Hepatocyte (in vitro differentiated cells): Measurements from ENCODE around the gene CHRNA7. TPM values are rescaled to one million over a fixed set of nuclear protein-coding genes. Genes with fewer than 3 reads are reported as not detected.

Experiments
- DNase-seq: peaks from one replicate; pipeline ENCODE4 v3.0.0-alpha.2; 2016; ENCODE audit warnings: low spot score
- H2AFZ ChIP-seq: fragments of 200-600 bp; sonication (generic); 2 replicates; pipeline ENCODE4 v1.6.0; 2016; ENCODE audit warnings: antibody characterized with exemption, mild to moderate bottlenecking
- H3K27ac ChIP-seq: fragments of 200-600 bp; sonication (generic); 2 replicates; pipeline ENCODE4 v1.5.1; 2016; ENCODE audit warnings: mild to moderate bottlenecking
- H3K27me3 ChIP-seq: fragments of 200-600 bp; sonication (generic); 2 replicates; pipeline ENCODE4 v1.6.1; 2016
- H3K36me3 ChIP-seq: fragments of 200-600 bp; sonication (generic); replicated peaks from 2 replicates; pipeline ENCODE4 v1.5.1; 2016; ENCODE audit warnings: low read depth; ENCODE audit not compliant: insufficient read depth
- H3K4me1 ChIP-seq: fragments of 200-600 bp; sonication (generic); 2 replicates; pipeline ENCODE4 v1.5.1; 2016; ENCODE audit warnings: mild to moderate bottlenecking, moderate library complexity; ENCODE audit not compliant: insufficient read depth
- H3K4me2 ChIP-seq: fragments of 200-600 bp; sonication (generic); 2 replicates; pipeline ENCODE4 v1.6.0; 2016
- H3K4me3 ChIP-seq: fragments of 200-600 bp; sonication (generic); 2 replicates; pipeline ENCODE4 v1.5.1; 2016; ENCODE audit warnings: mild to moderate bottlenecking
- H3K79me2 ChIP-seq: fragments of 200-600 bp; sonication (generic); 2 replicates; pipeline ENCODE4 v1.6.0; 2017; ENCODE audit warnings: mild to moderate bottlenecking
- H3K9me2 ChIP-seq: fragments of 200-600 bp; sonication (generic); replicated peaks from 2 replicates; pipeline ENCODE4 v1.6.0; 2017; ENCODE audit warnings: mild to moderate bottlenecking; ENCODE audit not compliant: insufficient read depth
- H3K9me3 ChIP-seq: fragments of 200-600 bp; sonication (generic); 2 replicates; pipeline ENCODE4 v1.5.1; 2016; ENCODE audit warnings: low read depth, mild to moderate bottlenecking
- H4K20me1 ChIP-seq: fragments of 200-600 bp; sonication (generic); 2 replicates; pipeline ENCODE4 v1.6.0; 2016; ENCODE audit warnings: mild to moderate bottlenecking; ENCODE audit not compliant: insufficient read depth, poor library complexity, severe bottlenecking
- EZH2 ChIP-seq: fragments of 200-600 bp; sonication (generic); IDR thresholded peaks from 2 replicates; pipeline ENCODE4 v1.6.1; 2016; ENCODE audit warnings: antibody characterized with exemption, mild to moderate bottlenecking, borderline replicate concordance
- EZH2phosphoT487 ChIP-seq: fragments of 200-600 bp; sonication (generic); IDR thresholded peaks from one replicate; pipeline ENCODE4 v1.6.1; 2018; ENCODE audit warnings: antibody characterized with exemption, mild to moderate bottlenecking, low read depth, moderate library complexity; ENCODE audit not compliant: unreplicated experiment, severe bottlenecking
- WGBS: methylation state at CpG from one replicate; pipeline ENCODE4 v1.1.6; 2016; ENCODE audit warnings: low lambda C conversion rate; ENCODE audit errors: missing lambda C conversion rate; 5-methylcytosine and 5-hydroxymethylcytosine counted together
- polyA plus RNA-seq: library from polyadenylated mRNA; unstranded; fragments of >200 nt; fragmentation: Nextera tagmentation; extraction: Ambion mirVana; gene quantifications from 2 replicates; pipeline ENCODE4 v1.2.1, GENCODE V29; 2016
- total RNA-seq: library from RNA; depleted of rRNA; stranded (reverse); fragments of >200 nt; gene quantifications from 2 replicates; pipeline ENCODE4 v1.2.3, GENCODE V29; 2014
- TF ChIP-seq, protein P1 (sequence below): fragments of 200-600 bp; sonication (generic); IDR thresholded peaks from 2 replicates; pipeline ENCODE4 v1.5.1; 2016; ENCODE audit warnings: antibody characterized with exemption, mild to moderate bottlenecking; ENCODE audit not compliant: poor library complexity

Gene CHRNA7
- total and polyA plus RNA-seq, 2 experiments from 2014 or later, result 3.0 to 4.0 TPM

DNA sequence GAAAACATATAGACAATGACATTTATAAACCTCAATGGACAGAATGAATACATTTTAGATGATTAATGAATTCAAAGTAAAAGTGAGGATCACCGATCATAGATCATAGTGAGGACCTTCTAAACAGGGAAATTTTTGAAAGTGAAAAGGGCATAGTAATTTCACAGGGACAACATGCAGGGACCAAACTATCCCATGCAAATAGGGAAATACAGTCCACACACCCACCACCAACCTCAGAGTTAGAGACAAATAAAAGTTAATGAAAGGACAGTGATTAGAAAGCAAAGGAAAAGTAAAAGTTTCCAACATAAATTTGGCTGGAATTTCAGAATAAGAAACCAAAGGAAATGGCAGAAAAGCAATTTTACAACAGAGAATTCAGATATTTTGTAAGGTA, 15.4 kb upstream of the CHRNA7 start:
- DNase-seq, result no peak
- H3K4me3 ChIP-seq, result no peak overlapping the region
- no peaks in the 10 kb centered on the region for H3K36me3 ChIP-seq
- H3K4me2 ChIP-seq, result no peak overlapping the region
- no peaks in the 10 kb centered on the region for H3K9me3 ChIP-seq
- 100% methylated on average over 1 of the region's 1 CpG for WGBS
- H3K27ac ChIP-seq, result no peak overlapping the region
- no peak overlapping the region for H2AFZ ChIP-seq
- TF ChIP-seq, protein P1, sequence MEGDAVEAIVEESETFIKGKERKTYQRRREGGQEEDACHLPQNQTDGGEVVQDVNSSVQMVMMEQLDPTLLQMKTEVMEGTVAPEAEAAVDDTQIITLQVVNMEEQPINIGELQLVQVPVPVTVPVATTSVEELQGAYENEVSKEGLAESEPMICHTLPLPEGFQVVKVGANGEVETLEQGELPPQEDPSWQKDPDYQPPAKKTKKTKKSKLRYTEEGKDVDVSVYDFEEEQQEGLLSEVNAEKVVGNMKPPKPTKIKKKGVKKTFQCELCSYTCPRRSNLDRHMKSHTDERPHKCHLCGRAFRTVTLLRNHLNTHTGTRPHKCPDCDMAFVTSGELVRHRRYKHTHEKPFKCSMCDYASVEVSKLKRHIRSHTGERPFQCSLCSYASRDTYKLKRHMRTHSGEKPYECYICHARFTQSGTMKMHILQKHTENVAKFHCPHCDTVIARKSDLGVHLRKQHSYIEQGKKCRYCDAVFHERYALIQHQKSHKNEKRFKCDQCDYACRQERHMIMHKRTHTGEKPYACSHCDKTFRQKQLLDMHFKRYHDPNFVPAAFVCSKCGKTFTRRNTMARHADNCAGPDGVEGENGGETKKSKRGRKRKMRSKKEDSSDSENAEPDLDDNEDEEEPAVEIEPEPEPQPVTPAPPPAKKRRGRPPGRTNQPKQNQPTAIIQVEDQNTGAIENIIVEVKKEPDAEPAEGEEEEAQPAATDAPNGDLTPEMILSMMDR, result no peak
- TF ChIP-seq EZH2phosphoT487, result no peak
- no peak for TF ChIP-seq EZH2
- no peaks in the 10 kb centered on the region for H3K4me1 ChIP-seq
- no peaks in the 10 kb centered on the region for H3K9me2 ChIP-seq
- no peaks in the 10 kb centered on the region for H4K20me1 ChIP-seq
- no peaks in the 10 kb centered on the region for H3K79me2 ChIP-seq
- no peaks in the 10 kb centered on the region for H3K27me3 ChIP-seq

DNA sequence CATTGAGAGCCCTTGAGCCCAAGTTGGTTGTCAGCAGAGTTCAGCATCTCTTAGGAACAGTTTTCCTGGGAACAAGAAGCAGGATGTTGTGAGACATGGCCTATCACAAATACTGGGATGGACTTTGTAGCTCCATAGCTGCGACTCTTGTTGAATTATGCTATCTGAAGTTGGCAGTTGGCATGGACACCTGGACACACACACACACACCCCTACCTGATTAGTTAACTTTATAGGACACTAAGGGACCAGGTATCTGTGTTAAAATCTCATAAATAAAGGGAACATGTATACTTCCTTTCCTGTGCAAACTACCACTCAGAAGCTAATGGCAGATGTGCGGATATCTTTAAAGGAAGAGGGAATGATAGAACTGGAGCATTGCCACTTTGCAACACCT, 10.2 kb upstream of the CHRNA7 start:
- Histone ChIP-seq H3K4me2 (no peak overlapping the region), H3K36me3 (no peaks in the 10 kb centered on the region), H3K27me3 (peaks cover 6% of the 10 kb centered on the region), H3K9me3 (no peaks in the 10 kb centered on the region), H3K4me3 (no peak overlapping the region), H3K4me1 (no peaks in the 10 kb centered on the region), H4K20me1 (no peaks in the 10 kb centered on the region), H2AFZ (no peak overlapping the region), H3K79me2 (no peaks in the 10 kb centered on the region), H3K27ac (no peak overlapping the region), H3K9me2 (no peaks in the 10 kb centered on the region)
- no peak for DNase-seq
- WGBS, result 83% methylated on average over 2 of the region's 2 CpGs
- no peak for TF ChIP-seq EZH2

DNA sequence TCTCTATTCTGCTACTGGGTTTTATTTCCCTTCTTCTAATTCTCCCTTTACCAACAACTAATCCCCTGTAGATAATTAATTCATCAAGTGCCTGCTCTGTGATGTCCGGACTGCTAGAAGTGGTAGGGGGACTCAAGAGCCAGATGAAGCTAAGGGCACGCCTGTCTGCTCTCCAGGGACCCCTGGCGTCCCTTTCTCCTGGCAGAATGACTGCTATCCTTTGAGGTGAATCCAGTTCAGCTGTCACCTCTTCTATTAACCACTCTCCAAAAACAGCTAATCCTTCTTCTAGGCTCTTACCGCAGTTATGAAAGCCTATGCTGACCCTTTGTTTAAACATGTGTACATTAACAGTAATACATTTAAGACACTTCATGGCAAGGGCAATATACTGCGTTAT, 1.4 kb upstream of the CHRNA7 start:
- Histone ChIP-seq H4K20me1 (no peaks in the 10 kb centered on the region), H3K79me2 (no peaks in the 10 kb centered on the region), H3K27me3 (peaks cover 41% of the 10 kb centered on the region), H3K4me1 (no peaks in the 10 kb centered on the region), H3K36me3 (no peaks in the 10 kb centered on the region), H3K9me2 (no peaks in the 10 kb centered on the region), H3K4me2 (peak overlapping the region; percentile 99), H3K9me3 (no peaks in the 10 kb centered on the region), H3K4me3 (peak overlapping the region; percentile 98), H2AFZ (peak overlapping the region; percentile 99), H3K27ac (no peak overlapping the region)
- whole genome bisulfite sequencing, result 17% methylated on average over 5 of the region's 5 CpGs
- DNase-seq, result no peak
- TF ChIP-seq EZH2, result no peak
- TF ChIP-seq EZH2phosphoT487, result no peak
- TF ChIP-seq, protein P1, result no peak

DNA sequence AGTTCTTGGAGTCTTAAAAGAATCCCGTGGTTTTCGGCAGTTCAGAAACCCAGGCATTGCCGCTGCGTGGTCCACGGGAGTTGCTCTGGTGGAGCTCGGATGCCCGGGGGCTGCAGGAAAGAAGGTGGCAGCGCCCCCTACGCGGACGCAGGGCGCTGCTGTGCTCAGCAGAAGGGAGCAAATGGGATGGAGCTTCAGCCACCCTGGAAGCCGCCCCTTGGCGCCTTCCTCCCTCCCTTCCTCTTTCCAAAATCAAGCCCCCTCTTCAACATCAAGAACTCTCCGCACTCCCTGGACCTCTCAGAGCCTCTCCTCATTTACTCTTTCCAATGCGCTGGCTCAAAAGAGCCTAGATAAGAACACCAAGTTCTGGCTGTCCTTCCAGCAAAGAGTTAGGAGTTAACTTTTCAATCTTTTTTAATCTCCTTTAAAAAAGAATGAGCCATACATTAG, 880 bp upstream of the CHRNA7 start:
- peak; percentile 74 for DNase-seq
- Histone ChIP-seq H3K9me2 (no peaks in the 10 kb centered on the region), H3K4me2 (peak overlapping the region; percentile 99), H3K27ac (peak overlapping the region; percentile 71), H3K36me3 (no peaks in the 10 kb centered on the region), H3K4me3 (peak overlapping the region; percentile 98), H2AFZ (peak overlapping the region; percentile 99), H4K20me1 (no peaks in the 10 kb centered on the region), H3K4me1 (no peaks in the 10 kb centered on the region), H3K27me3 (peaks cover 41% of the 10 kb centered on the region), H3K9me3 (no peaks in the 10 kb centered on the region), H3K79me2 (no peaks in the 10 kb centered on the region)
- WGBS, result 3% methylated on average over 16 of the region's 16 CpGs
- TF ChIP-seq, protein P1, result peak; percentile 58
- TF ChIP-seq EZH2phosphoT487, result no peak
